OCI-LY3 (cell line): Measurements from ENCODE around the gene FTSJ3.
"Not testable (repeated sequence)": the region's sequence is repeated elsewhere in the genome, so short reads cannot be mapped to it uniquely, and the experiment has no call there.

Experiments
- EZH2phosphoT487 ChIP-seq: fragments of 200-600 bp; shearing (Covaris generic); IDR thresholded peaks from 2 replicates; pipeline ENCODE4 v1.6.1; 2018; ENCODE audit warnings: antibody characterized with exemption, mixed run types, low read depth
- TF ChIP-seq, protein P1 (sequence below): fragments of 200-600, 300-600 bp; sonication (generic); IDR thresholded peaks from 2 replicates; pipeline ENCODE4 v1.5.1; 2014; ENCODE audit warnings: antibody characterized with exemption, low read length, low read depth

DNA sequence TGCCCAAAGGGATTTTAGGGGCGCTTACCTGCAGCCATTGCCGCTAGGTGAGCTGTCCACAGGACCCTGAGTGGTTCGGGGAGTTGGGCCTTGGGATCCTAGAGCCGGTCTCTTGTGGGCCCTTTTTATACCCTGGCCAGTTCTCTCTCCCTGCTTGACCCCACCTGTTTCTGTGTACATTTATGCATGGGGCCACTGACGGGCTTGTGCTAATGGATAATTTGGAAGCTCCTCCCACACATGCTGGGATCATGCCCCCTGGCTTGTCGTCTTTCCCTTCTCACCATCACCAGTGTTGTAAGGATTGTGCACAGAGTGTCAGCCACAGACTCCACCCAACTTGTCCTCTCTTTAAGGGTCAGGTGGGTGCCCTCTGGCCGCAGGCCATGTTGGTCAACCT is 46.1 kb upstream of the FTSJ3 start, which contains the start of gene CSH2:
- TF ChIP-seq EZH2phosphoT487: not testable (repeated sequence)
- TF ChIP-seq, protein P1, sequence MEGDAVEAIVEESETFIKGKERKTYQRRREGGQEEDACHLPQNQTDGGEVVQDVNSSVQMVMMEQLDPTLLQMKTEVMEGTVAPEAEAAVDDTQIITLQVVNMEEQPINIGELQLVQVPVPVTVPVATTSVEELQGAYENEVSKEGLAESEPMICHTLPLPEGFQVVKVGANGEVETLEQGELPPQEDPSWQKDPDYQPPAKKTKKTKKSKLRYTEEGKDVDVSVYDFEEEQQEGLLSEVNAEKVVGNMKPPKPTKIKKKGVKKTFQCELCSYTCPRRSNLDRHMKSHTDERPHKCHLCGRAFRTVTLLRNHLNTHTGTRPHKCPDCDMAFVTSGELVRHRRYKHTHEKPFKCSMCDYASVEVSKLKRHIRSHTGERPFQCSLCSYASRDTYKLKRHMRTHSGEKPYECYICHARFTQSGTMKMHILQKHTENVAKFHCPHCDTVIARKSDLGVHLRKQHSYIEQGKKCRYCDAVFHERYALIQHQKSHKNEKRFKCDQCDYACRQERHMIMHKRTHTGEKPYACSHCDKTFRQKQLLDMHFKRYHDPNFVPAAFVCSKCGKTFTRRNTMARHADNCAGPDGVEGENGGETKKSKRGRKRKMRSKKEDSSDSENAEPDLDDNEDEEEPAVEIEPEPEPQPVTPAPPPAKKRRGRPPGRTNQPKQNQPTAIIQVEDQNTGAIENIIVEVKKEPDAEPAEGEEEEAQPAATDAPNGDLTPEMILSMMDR: not testable (repeated sequence)
